Glomerular visceral epithelial cell (primary cell): ENCODE results near the gene GPBAR1.
"Not testable (repeated sequence)": the region's sequence is repeated elsewhere in the genome, so short reads cannot be mapped to it uniquely, and the experiment has no call there.

Experiments
- DNase-seq: peaks from one replicate; pipeline ENCODE4 v3.0.0-alpha.2; 2016; ENCODE audit errors: extremely low spot score

The GPBAR1 gene

GRCh38 chr2:218310853-218311540, 50.2 kb downstream of the GPBAR1 start:
- DNase-seq: no peak

GRCh38 chr2:218311541-218312266, 50.9 kb downstream of the GPBAR1 start:
- not testable (repeated sequence) for DNase-seq

- DNase-seq: no peak
Measured at GRCh38 chr2:218312267-218312756, 51.5 kb downstream of the GPBAR1 start.

GRCh38 chr2:218313356-218313755, 52.5 kb downstream of the GPBAR1 start:
- no peak for DNase-seq
